GM21360 (cell line): ENCODE measurements around the gene GNRH2.
"Not testable (repeated sequence)": the region's sequence is repeated elsewhere in the genome, so short reads cannot be mapped to it uniquely, and the experiment has no call there.

Source experiments
- ATAC-seq: cut with Tn5 transposase; IDR thresholded peaks from one replicate; pipeline ENCODE4 v1.9.1; 2021; ENCODE audit warnings: mild to moderate bottlenecking, moderate library complexity; ENCODE audit not compliant: unreplicated experiment

Gene GNRH2

GRCh38 chr20:3072530-3073250 lies 29.3 kb downstream of the GNRH2 start:
- no peak for ATAC-seq

DNA sequence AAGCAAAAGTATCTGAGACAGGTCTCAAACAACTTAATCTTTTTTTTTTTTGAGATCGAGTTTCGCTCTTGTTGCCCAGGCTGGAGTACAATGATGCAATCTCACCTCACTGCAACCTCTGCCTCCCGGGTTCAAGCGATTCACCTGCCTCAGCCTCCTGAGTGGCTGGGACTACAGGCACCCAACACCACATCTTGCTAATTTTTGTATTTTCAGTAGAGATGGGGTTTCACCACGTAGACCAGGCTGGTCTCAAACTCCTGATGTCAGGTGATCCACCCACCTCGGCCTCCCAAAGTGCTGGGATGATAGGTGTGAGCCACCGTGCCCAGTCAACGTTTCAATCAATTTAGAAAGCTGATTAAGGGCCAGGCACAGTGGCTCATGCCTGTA lies 29.8 kb downstream of the GNRH2 start:
- ATAC-seq = not testable (repeated sequence)

- no peak for ATAC-seq
Measured at GRCh38 chr20:3074812-3075211, 31.4 kb downstream of the GNRH2 start.

- not testable (repeated sequence) for ATAC-seq
Measured at GRCh38 chr20:3075315-3075714, 31.9 kb downstream of the GNRH2 start.

- ATAC-seq = no peak
Measured at GRCh38 chr20:3077618-3078134, 34.3 kb downstream of the GNRH2 start.

- ATAC-seq = no peak
Measured at GRCh38 chr20:3080939-3081388, 37.5 kb downstream of the GNRH2 start.

GRCh38 chr20:3081641-3082040 lies 38.2 kb downstream of the GNRH2 start:
- no peak for ATAC-seq

DNA sequence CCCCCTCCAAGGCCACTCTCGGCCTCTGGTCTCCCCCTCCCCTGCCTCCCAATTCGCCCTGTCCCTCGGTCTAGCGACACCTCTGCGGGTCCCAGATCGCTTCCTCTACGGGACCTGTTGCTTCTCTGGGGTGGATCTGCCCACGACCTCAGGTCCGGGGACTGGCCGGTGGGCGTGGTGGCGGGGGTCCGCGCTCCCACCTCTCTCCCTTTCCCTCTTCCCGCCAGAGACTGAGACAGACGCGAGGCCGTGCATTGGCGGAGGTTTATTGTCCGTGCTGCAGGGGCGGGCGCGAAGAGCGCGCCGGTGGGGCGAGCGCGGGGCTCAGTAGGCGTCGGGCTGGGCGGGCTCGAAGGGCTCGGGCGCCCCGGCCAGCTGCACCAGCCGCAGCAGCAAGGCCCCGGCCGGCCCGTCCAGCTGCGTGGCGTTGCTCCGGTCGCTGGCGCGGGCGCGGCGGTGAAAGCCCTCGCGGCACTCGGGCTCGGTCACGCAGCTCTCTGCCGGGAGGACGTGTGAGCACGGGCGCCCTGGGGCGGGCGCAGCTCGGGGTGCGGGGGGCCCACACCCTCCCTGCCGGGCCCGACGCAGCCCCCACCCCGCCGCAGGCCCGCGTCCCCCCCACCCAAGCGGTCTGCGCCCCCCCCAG lies 39.0 kb downstream of the GNRH2 start:
- no peak for ATAC-seq

DNA sequence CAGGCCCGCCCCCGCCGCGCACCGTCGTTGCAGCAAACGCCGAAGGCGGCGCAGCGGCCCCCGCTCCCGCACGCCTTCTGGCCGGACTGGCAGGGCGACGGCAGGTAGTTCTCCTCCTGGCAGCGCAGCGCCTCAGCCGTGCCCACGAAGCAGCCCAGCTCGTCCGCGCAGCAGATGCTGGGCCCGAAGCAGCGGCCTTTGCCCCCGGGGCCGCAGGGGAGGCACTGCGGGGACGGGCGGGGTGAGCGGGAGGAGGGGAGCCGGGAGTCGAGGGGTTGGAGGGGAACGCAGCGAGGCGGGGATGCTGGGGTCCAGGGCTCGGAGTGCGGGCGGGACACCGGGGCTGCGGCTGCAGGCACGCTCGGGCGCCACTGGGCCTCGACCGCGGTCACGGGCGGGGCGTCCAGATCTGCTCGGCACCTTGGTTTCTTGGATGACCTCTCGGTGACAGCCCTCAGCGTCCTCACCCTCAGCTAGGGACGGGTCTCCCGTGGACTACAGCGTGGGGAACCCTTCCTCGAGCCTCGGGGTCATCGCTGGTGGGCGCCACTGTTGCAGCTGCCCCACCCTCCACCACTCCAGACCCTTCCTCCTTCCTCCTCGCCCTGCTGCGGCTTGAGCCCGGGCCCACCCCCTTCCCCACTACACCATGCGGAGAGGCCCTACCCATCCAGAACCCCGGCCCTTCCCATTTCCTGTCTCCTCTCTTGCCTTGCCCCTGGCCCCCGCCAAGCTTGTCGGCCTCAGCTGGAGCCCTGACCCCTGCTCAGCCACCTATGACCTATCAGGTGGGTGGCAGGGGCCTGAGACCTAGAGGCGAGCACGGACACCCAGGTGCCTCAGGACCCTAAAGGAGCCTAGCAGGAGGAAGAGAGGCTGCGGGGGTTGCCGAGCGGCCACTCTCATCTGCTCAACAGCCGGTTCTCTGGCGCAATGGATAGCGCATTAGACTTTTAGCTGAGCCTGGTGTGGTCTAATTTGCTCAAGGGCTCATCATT lies 39.8 kb downstream of the GNRH2 start:
- no peak for ATAC-seq

- ATAC-seq = no peak
Measured at GRCh38 chr20:3084283-3084985, 41.0 kb downstream of the GNRH2 start, which contains the start of gene AVP. AVP (minus strand) TSS chr20:3084724; CDS start chr20:3084674, 50 bp downstream.

DNA sequence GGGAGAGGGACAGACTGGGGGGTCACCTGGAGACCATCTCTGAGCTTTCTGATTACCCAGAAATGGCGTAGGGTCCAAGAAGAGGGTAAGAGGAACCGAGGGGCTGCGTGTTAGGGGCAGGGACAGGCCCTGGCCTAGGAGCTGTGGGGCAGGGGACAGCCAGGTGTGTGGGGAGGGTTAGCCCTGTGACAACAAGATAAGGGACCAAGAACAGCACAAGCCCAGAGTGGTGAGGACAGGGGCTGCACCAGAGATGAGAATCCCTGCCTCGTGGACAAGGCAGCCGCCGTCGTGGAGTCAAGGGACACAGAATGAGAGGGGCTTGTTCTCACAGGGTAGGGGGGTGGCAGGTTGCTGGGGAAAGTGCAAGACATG lies 41.6 kb downstream of the GNRH2 start:
- ATAC-seq = no peak

- no peak for ATAC-seq
Measured at GRCh38 chr20:3085571-3086072, 42.2 kb downstream of the GNRH2 start.

GRCh38 chr20:3088031-3088430 lies 44.6 kb downstream of the GNRH2 start:
- ATAC-seq = no peak

DNA sequence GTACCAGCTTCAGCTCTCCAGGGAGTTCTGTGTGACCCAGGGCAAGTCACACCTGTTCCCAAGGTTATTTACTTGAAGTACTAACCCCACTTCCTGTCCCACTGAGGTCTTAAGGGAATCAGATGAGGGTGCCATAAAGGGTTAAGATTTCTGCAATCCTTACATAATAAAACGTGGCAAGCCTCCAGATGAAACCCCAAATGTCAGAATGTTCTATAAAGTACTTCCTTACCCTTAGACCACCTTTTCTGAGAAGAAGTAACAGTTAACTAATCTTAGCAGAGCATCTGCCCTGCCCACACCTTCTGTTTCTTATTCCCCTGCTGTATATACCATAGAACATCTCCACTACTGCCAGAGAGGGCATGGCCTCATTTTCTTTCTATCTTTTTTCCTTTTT lies 47.1 kb downstream of the GNRH2 start:
- no peak for ATAC-seq

DNA sequence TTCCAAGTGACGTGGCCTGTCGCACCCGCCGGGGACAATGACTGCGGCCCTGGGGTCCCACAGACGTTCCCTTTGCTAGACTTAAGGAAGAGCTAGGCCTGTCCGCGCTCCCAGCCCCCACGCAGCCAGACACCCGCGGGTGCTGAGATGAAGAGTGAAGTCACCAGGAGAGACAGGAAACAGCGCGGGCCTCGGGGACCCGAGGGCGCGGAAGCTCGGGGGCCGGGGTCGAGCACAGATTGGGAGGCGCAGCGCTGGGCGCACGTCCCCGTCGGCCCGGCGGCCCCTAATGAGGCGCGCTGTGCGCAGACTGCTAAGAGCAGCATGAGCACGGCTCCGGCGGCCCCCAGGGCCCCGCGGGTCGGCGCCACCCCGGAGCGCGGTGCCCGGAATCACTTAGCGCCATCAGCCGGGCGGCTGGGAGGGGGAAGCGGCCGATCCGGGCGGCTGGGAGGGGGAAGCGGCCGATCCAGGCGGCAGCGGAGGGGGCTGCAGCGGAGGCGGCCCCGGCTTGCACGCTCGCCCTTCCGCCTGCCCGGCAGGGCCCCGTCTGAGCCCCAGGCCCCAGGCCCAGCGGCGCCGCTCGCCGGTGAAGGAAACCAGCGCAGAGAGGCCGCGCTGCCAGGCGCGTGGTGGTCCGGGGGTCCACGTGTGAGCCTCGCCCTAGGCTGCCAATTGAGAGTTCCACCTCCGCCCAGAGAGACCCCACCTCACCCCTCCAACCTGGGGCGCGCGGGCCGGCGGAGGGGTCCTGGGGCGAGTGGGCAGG lies 49.4 kb downstream of the GNRH2 start:
- ATAC-seq = no peak

GRCh38 chr20:3093861-3094361 lies 50.5 kb downstream of the GNRH2 start:
- ATAC-seq = no peak

DNA sequence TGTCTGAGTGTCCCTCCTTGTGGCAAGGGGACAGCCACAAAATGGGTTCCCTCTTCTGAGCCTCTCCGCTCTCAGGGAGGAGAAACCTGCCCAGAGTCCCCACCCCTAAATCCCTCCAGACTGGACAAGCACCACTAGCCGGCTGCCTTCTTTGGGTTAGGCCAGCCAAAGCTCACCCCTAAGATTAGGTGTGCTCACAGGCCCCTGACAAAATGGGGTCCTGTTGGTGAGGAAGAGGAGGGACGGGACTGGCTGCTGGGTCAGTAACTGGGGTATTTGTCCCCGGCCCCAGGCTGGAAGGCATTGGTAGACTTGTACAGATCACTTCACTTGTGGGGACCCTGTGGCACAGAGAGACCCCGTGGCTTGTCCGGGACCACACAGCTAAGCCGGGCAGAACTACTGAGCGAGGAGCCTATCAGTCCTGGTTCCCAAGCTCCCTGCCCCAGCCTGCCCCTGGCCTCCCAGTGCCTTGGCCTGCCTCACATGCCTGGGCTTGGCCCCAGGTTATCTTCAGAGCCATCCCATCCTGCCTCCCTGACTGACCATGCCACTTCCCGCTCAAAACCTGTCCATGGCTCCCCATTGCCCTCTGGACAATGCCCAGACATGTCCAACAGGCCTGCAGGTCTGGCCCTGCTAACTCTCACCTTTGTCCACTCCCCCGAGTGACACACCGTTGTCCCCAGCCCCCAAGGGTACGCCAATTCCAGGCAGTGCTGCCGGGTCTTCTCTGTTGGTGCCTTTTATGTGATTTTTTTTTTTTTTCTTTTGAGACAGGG lies 51.6 kb downstream of the GNRH2 start:
- no peak for ATAC-seq
